Activated CD4-positive, alpha-beta T cell treated with anti-CD3 and anti-CD28 coated beads, Interleukin-2, amount 50 U/mL, for 4 hours (primary cell): ENCODE data around the gene SPAG8.

Experiments
- DNase-seq, 2 experiments: peaks; one replicate each; pipeline ENCODE4 v3.0.0-alpha.2; 2020

SPAG8 gene

DNA sequence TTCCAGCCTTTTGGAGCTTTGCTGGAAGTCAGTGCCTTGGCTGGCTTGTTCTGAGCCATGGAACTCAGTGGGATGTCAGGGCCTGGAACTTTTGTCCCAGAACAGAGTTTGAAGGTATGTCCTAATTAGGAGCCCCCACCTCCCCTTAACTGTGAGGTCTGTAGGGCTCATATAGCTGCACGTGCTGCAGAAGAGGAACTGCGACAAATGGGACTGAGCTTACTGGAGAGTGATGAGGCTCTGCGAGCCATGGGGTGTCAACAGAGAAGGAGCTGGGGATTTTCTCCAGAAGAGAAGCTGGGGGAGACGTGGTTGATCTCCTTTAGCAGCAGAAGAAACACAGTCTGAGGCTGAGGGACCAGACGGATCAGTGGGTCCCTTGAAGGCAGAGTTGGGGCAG lies 27.9 kb upstream of the SPAG8 start:
- no peak for DNase-seq

DNA sequence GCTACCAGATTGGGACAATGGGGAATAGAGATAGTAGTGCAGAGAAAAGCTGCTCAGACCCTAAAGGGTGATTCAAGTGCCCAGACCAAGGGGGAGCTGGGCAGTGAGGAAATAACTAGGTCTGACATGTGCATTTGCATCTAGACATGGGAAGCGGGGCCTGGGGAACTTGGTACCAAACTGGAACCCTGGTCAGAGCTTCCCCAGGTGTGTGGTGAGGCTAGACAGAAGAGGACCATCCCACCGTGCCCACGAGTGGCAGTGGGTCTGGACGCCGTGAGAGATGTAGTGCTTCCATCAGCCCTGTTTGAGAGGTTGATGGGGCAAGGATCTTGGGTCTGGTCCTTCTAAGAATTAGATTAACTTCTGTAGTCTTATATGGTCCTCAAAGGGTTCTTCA lies 24.5 kb upstream of the SPAG8 start:
- no peak for DNase-seq

DNA sequence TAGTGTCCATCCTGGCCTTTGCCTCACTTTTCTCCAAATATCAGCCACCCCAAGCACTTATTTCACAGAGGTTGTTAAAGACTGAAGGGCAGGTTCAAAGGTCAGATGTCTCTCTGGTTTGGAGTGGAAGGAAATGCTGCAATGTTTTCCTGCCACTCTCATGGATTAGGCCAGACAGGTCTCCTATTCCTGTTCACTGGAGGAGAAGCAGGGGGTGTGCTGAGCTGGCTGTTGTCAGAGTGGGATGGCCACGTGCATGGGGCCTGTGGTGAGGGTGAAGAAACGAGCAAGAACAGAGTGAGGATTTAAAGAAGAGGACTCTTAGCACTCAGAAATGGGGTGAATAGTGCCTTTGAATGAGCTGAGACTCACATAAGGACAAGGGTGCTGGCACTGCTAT lies 23.7 kb upstream of the SPAG8 start:
- no peak for DNase-seq

DNA sequence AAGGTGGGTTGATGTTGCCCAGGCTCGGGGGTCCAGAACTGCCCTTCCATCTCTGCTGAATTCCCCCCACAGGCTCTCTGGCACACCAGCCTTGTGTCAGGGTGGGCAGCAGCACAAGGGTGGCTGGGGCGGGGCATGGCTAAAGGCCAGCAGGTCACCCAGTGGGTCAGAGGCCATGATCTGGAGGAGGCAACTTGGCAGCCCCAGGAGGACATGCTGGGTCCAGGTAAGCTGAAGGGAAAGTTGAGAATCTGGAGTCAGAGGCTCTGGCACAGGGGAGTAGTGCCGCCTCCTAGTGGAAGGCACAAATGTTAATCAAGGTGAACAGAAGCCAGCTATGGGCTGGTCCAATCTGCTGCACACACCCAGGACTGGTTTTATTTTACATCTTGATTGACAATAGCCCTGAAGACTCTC lies 23.2 kb upstream of the SPAG8 start:
- DNase-seq: no peak

DNA sequence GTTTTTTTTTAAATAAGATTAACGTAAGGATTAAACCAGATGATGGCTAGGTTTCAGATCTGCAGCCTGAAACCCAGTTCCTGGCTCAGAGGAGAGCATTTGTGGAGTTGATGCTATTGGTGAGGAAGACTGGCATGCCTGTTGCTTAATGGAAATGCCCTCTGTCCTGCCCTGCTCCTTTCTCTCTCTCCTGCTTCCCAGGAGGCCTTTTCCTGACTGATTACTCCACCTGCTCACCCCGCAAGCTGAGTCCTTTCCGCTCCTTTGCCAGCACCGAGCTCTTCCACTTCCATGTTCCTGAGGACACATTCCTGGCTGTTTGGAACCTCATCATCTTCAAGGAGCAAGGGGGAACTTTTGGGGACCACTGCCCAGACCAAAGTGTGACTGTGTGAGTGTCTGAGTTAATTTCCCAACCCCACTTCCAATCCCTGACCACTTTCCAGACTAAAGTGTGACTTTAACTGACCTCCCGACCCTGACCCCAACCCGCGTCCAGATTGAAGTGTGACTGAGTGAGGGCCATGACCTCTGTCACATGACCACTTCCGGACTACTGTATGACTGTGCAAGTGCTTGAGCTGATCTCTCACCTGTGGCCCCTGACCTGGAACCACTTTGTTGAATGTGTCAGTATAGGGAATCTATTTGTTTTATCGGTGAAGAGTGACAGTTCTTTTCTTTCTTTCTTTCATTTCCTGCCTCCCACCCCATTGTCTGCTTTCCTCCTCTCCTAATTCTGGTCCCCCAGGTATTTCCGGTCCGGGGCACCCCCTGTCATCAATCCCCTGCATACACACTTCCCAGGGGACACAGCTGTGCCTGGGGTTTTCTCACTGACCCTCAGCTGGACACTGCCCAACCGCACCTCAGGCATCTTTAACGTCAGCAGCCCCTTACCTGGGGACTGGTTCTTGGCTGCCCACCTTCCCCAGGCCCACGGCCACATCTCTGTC lies 22.5 kb upstream of the SPAG8 start:
- DNase-seq: no peak

DNA sequence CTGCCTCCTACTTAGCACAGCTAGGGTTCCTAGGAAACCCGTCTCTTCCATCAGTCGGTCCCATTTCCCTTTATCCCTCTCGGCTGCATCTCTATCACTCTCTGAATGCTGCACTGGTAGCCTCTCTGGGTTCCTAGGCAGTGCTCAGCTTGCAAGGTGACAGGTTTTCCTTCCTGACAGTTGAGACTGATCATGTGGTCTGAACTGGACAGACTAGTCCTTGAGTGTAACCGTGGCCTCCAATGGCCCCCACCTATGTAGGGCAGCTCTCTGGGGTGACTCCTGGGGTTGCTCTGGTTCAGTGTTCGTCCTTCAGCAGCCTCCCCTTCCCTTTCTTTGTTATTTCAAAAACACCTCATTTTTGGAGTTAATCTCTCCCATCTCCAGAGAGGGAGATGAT lies 20.8 kb upstream of the SPAG8 start:
- DNase-seq: no peak

DNA sequence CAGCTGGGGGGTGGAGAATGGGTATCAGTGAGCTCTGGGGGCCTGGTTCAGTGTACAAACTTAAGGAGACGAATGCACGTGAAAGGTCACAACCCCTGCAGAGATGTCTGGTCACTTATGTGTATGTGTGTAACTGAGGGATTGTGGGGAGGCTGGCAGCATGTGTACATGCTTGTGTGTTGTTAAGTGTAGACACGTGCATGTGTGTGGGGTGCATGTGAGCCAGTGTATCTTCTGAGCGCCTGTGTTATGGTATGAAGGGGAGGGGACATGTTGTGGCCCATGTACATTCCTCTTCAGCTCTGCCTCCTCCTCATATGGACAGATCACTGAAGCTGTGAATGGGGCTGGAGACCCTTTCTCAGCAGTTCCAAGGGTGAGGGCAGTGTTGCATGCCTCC lies 19.0 kb upstream of the SPAG8 start:
- DNase-seq: no peak

DNA sequence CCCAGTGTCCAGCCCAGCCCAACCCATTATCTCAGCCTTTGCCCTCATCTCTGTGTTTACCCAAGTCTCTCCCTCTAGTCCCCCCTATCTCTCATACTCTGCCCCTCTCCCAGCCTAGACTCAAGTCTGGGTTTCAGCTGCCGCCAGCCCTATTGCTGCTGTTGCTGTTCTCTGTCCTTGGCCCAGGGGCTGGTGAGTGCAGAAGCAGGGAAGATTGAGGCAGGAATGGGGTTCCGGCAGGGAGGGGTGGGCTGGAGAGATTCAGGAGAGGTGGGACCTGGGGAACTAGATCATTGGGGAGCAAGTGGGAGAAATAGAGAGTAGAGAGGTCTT lies 17.7 kb upstream of the SPAG8 start:
- DNase-seq: no peak

DNA sequence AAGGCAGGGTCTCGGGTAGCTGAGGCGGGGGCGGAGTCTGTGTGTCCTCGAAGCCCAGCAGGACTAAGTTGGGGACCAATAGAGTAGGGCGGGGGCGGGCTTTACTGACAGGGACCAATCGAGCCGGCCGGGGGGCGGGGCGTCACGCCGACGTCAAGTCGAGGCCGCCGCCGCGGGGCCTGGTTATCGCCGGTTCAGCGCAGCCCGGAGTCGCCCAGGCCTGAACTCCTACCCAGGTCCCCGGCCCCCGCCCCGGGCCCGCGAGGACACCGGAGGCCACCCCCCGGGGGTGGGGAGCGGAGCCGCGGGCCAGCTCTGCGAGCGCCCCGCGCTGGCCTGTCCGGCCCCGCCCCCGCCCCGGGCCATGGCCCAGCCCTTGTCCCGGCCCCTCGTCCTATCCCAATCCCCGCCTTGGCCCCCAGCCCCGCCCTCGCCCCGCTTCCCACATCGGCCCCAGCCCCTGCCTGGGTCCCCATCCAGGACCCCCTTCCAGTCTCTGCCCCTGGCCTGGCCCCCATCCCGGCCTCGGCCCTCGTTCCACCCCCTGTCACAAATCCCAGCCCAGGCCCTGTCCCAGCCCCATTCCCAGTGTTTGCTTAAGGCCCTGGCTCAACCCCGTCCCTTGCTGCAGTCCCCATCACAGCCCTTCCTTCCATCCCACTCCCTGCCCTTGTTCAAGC lies 17.2 kb upstream of the SPAG8 start, which contains the start of gene TMEM8B:
TSS of gene TMEM8B (plus strand) at position 145 of the 680 bp plus-strand sequence. CDS start at position 365, 220 bp downstream.
- DNase-seq: peak; percentile 94 to 95

DNA sequence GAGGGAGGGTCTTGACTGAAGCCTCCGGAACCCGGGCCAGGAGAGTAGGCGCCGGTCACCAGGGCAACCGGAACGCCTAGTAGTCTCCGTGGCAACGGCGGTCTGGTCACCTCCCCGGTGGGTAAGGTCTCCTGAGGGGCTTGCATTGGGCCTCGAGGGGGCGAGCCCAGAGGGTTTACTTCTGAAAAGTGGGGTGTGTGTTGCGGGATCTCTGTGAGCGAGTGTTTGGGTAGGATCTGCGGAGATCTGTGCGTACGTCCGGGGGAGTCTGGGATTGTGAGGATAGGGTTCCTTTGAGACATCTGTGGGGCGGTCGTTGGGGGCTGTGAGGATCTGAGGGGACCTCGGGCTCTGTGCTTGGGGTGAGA lies 16.6 kb upstream of the SPAG8 start, which contains the start of gene FAM221B:
TSS of gene FAM221B (minus strand) at position 17 of the 368 bp plus-strand sequence. CDS start 2,571 bp downstream, outside the sequence.
- no peak for DNase-seq

DNA sequence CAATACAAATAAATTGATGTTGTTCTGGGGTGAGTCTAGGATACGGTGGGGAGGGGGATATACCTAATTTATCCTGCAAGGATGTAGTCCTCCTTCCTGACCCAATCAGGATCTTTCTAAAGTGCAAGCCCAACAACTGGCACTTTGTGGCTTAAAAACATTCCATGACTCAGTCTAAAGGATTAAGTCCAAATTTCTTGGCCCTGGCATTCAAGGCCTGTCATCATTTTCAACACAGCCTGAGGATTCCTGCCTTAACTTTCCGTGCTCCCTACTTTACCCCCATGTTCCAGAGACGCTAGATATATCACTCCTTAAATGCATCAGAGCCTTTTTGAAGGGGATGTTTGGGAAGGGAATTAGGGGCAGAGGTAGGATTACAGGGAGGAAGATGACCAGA lies 15.4 kb upstream of the SPAG8 start:
- DNase-seq: no peak

DNA sequence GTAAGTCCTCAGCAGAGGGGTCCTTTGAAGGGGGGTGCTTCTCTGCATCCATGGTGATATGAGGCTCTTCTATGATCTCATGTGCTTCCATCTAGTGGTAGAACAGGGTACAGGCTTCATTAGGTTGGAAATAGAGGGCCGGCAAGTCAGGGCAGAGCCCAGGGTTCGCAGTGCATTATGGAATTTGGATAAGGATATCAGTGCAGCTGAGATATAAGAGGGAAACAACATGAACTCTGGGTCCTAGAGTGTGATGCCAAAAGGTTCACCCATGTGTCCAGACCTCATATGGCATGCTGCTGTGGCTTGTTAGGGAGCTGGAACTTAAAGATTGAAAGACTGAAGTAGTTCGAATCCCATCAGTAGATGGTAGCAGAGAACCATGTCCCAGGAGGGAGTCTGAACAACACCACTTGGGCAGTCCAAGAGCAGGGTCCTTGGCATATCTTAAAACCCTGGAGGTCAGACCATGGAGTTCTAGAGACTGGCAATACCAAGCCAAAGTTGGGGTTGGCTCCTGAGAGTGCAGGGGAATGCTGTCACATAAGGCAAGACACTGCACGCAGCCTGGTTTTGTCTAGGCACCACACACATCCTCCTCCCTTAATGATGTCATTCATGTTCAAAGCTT lies 14.1 kb upstream of the SPAG8 start:
- DNase-seq: no peak

DNA sequence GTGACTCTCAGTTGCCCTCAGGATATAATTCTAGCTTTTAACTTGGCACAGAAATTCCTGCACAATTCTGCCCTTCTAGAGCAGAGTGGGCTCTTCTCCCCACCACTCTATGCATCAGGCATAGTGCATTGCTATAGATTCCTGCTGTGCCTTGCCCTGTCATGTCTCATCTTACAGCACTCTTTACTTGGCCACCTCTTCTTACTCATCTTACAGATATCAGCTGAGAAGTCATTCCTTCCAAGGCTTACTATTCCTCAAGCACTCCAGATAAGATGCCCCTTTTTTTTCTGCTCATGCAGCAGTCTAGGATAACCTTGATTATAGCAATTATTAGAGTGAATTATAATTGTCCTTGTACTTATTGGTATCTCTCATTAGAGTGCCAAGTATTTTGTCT lies 10.9 kb upstream of the SPAG8 start:
- DNase-seq: no peak

DNA sequence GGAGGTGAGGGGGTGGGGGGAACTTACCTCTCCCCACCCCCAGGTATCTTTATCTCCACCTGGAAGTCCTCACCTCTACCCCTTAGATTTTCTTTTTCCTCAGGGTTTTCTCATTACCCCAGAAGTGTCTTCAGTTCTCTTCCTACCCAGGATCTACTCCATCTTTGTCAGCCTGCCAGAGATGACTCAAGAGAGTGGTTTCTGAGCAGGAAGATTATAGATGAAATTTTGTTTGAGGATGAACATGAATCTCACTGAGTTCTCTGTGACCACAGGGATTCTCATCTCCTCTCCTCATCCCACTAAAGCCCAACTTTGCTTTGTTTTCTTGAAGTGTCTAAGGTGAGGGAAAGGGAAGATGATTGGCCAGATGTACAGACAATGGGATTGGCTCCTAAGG lies 8.0 kb upstream of the SPAG8 start:
- no peak for DNase-seq

DNA sequence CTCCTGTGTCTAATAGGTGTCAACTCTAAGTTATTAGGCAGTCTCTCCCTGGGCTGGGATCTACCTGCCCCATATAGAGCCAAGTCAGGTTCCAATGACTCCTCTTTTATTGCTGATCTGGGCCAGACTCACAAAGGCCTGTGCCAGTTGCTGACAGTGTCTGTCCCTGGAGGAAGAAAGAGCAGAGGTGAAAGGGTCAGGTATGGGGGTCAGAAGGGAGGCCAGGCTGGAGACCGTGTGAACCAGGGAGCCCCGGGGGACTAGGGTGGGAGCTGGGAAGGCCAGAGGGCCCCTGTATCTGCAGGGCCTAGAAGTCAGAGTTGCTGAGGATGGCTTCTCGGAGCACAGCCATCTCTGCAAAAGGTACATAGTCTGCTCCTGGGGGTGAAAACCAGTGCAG lies 6.3 kb upstream of the SPAG8 start:
- no peak for DNase-seq

DNA sequence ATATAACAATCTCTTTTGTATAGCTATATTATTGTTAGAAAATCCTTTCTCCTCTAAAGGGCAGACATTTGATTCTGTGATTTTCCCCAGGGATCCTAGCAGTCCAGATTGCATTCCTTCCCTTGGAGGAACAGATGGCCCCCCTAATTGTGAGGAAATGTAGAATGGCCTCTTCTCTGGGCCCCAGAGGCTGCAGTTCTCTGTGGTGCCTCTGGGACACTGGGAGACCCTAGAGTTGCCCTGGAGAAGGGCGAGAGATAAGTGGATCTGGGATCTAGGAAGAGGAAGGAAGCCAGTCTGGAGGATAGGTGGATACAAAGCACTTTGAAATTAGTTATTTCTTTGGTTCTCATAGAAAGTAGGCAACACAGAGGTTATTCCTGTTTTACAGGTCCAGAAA lies 4.6 kb upstream of the SPAG8 start:
- no peak for DNase-seq

DNA sequence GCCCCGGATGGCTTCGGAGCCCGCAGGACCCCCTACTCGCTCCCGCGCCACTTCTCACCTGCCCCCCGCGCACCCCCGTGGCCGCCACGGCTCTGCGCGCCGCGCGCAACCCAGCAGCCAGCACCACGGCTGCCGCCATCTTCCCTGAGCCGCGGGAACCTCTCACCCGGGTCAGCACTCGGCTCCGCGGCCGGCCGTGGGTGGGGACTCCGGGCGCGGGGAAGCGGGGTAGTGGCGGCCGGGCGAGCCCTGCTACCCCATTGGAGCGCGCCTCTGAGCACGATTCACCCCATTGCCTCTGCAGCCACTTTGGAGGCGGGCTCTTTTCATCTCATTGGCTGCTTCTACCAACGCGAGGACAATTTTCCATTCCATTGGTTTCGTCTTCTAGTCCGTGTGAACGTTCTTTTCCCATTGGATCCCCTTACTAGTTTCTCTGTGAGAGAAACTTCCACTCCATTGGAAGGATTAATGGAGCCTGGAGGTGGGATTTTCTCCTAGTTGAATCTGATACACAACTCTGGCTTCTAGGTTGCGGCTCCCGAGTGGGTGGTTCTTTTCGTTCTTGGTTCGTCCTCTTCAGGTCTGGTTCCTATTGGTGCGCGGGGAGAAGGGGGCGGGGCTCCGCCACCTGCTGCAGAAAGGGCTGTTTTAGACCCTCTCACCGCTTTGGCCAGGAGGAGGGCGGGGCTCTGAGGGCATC lies 2.9 kb upstream of the SPAG8 start, which contains the start of gene HINT2:
TSS of gene HINT2 (minus strand) at position 202 of the 703 bp plus-strand sequence. CDS start at position 139, 63 bp downstream.
- DNase-seq: peak; percentile 97 to 98

DNA sequence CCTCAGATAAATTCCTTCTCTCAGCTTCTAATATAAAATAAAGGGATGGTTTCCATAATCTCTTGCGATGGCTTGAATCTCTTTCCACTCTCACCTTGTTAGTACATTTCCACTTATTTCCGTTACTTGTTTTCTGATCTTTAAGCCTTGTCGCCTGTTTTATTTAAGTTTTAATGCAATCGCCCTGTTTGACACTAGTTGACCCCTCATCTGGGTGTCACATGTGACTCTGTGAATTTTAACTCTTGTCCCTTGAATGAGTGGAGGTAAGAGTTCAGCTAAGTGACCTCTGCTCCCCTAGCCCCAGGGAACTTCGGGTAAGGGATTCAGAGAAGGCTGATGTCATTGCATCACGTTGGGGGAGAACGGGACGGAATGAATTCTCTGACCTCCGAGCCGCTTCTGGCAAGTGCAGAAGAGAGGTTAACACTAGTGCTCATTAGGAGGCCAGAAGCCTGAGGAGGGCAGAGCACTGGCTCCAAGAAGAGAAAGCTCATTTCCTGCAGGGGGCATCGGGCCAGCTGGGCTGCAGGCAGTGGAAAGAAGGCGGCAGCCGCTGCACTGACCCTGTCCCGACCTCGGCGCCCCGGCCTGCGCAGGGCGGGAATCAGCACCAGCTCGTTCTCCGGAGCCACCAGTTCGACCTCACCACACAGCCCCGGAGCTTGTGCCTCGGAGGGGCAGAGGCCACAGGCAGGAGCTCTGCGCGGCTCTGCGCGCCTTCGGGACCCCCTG lies 2.2 kb upstream of the SPAG8 start:
- DNase-seq: no peak

DNA sequence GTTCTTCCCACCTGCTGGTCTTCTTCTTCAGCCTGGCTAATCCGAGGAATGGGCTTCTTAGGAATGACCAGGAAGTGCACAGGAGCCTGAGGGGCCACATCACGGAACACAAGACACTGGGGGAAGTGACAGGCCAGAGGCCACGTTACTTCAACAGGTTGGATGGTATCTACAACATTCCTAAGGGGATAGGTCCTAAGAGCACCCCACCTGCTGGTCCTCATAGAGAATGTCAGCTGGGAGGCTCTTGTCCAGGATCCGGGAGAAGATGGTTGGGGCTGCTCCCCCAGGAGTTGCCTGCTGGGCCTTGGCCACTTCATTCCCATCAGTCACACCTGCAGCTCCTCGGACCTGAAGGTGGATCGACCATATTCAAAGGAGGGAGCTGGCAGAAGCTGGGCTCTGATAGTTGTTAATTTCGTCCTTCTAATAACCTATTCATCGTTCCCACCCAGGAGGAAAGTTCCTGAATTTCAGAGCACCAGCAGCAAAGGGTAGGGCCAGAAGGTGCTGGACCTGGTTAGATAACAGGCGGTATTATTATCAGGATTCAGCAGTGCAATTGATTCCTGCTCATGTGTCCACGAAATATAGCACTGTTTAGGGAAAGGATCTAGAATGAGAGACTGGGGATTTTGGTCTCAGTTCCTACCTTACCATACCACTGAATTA lies 1.5 kb upstream of the SPAG8 start:
- no peak for DNase-seq

DNA sequence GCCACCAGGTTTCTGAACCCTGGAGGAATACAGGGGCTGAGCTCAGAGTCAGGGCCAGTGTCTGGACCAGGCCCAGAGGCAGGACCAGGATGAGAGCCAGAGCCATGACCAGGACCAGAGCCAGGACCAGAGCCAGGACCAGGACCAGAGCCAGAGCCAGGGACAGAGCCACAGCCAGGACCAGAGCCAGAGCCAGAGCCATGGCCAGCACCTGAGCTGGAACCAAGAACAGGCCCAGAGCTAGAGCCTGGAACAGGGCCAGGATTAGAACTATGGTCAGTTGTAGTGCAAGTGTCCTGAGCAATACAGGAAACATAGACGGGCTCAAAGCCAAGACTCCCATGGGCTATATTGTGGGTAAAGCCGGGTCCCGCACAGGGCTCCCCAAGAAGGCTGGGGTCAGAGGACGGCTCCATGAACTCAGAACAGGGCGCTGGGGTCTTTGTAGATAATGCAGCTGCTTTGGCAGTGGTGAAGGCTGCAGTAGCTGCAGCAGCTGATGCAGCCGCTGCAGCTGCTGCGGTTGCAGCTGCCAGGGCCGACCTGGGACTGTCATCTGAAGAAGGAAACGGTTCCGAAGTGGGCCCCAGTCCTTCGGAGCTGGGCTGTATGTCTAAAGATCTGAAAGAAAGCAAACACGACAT lies 559 bp downstream of the SPAG8 start:
- DNase-seq: no peak

DNA sequence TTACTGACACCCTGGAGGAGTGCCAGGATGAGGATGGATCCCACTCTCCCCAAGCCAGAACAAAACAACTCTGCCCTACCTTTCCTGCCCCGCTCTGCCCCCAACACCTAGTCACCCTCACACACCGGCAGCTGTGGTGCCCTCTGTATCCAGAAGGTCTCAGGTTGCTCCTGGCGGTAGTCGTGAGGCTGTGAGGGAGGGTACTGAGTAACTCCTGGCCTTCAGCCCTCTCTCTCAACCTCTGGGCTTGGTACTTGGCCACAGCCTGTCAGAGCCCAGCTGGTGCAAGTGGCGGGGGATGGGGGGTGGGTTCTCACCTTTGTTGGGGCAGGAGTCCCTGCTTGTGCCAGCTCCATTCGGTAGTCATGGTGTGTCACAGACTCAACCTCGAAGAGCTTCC lies 1.9 kb downstream of the SPAG8 start:
- DNase-seq: no peak
